Measurements from ENCODE around the gene DNAJB1. TPM values are rescaled to one million over a fixed set of nuclear protein-coding genes. Genes with fewer than 3 reads are reported as not detected.

Gene DNAJB1
- total RNA-seq, 1 experiment from 2014 or later = 71.6 TPM

DNA sequence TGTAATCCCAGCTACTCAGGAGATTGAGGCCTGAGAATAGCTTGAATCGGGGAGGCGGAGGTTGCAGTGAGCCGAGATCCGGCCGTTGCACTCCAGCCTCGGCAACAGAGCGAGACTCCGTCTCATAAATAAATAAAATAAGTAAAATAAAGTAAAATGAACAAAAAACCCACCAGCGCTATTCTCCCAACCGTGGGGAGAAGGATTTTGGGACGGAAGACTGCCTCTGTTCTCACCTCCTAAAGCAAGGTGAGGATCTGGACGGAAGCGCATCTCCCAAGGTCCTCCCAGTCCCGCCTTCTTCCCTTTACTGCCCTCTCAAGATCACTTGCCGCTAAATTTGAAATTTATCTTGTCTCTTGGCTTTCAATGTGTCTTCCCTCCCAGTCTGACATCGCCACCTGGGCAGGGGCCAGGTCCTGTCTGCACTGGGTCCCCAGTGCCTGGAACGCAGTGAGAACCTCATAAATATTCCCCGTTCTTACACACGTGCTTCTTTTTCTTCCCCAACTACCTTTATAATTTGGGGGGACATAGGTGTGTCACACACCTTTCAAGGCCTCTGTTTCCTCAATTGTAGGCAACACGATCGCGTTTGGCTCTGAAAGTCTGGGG lies 1.2 kb upstream of the DNAJB1 start:
- POLR2A ChIA-PET = interaction anchor here (0.5 to 15.7 kb wide), 10 partner anchors 9 to 808 kb away, joined by 3 to 203 read pairs (median 14); partner anchors contain the start of genes DDX39A, GIPC1, NDUFB7 and TECR

DNA sequence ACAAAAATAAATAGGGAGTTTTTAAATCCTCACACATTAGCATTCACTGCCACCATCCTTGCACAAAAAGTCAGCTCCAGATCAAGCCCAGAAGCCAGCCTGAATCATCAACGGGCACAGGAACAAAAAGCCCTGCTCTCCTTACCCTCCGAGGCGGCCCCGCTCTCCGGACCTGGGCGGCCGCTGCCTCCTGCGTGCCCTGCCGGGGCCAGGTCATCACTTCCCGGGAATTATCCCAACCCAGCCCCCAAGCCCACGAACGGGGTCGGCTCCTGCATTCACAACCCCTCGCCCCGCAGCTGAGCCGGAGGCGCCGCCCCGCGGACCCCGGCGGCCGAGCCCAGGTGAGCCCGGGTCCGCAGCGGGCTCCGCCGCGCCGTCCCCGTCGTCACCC lies 754 bp downstream of the DNAJB1 start:
- no TSS peak for BruUV-seq (replicated peaks)
- POLR2A ChIA-PET = interaction anchor here (0.6 to 15.7 kb wide), 33 partner anchors 8 to 1725 kb away, joined by 3 to 203 read pairs (median 5); partner anchors contain the start of genes ADGRE5, ASF1B, DDX39A and GIPC1
- H3K4me1 Mint-ChIP-seq (ENCODE audit: insufficient read depth, unreplicated experiment) = peaks cover 23% of the 10 kb centered on the region
- no peak for DNase-seq (ENCODE audit: unreplicated experiment)
- H3K36me3 Mint-ChIP-seq (ENCODE audit: insufficient read depth, unreplicated experiment) = peaks cover 58% of the 10 kb centered on the region
- H3K27ac Mint-ChIP-seq (ENCODE audit: low read depth, unreplicated experiment) = peak overlapping the region; percentile 97
- H3K4me3 Mint-ChIP-seq (ENCODE audit: unreplicated experiment) = peak overlapping the region; percentile 87
- no peaks in the 10 kb centered on the region for H3K9me3 Mint-ChIP-seq (ENCODE audit: unreplicated experiment)
- CTCF ChIA-PET = interaction anchor here (0.6 to 7.9 kb wide), 9 partner anchors 12 to 606 kb away, joined by 3 to 53 read pairs (median 4); no protein-coding TSS in a partner anchor
- intact Hi-C loops (cut with micrococcal nuclease) = loop anchor here (2.0 kb wide), 1 partner anchor 33 kb away; no protein-coding TSS in a partner anchor
- TF ChIP-seq, protein P1, sequence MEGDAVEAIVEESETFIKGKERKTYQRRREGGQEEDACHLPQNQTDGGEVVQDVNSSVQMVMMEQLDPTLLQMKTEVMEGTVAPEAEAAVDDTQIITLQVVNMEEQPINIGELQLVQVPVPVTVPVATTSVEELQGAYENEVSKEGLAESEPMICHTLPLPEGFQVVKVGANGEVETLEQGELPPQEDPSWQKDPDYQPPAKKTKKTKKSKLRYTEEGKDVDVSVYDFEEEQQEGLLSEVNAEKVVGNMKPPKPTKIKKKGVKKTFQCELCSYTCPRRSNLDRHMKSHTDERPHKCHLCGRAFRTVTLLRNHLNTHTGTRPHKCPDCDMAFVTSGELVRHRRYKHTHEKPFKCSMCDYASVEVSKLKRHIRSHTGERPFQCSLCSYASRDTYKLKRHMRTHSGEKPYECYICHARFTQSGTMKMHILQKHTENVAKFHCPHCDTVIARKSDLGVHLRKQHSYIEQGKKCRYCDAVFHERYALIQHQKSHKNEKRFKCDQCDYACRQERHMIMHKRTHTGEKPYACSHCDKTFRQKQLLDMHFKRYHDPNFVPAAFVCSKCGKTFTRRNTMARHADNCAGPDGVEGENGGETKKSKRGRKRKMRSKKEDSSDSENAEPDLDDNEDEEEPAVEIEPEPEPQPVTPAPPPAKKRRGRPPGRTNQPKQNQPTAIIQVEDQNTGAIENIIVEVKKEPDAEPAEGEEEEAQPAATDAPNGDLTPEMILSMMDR (IDR thresholded peaks at IDR 0.05; ENCODE audit: unreplicated experiment) = no peak
- H3K27me3 Mint-ChIP-seq (ENCODE audit: insufficient read depth, unreplicated experiment) = no peaks in the 10 kb centered on the region

More for the DNA sequence above, 1.2 kb upstream of the DNAJB1 start:
- H3K36me3 Mint-ChIP-seq (ENCODE audit: insufficient read depth, unreplicated experiment) = peaks cover 44% of the 10 kb centered on the region
- CTCF ChIA-PET = interaction anchor here (0.8 to 7.9 kb wide), 2 partner anchors 8 to 14 kb away, joined by 3 to 53 read pairs; no protein-coding TSS in a partner anchor
- TF ChIP-seq, protein P1 (IDR thresholded peaks at IDR 0.05; ENCODE audit: unreplicated experiment) = no peak
- no peaks in the 10 kb centered on the region for H3K9me3 Mint-ChIP-seq (ENCODE audit: unreplicated experiment)
- no TSS peak for BruUV-seq (replicated peaks)
- intact Hi-C loops (cut with micrococcal nuclease) = no loop called here
- peak overlapping the region; percentile 97 for H3K27ac Mint-ChIP-seq (ENCODE audit: low read depth, unreplicated experiment)
- H3K4me3 Mint-ChIP-seq (ENCODE audit: unreplicated experiment) = peak overlapping the region; percentile 57
- peaks cover 23% of the 10 kb centered on the region for H3K4me1 Mint-ChIP-seq (ENCODE audit: insufficient read depth, unreplicated experiment)
- DNase-seq (ENCODE audit: unreplicated experiment) = no peak
- H3K27me3 Mint-ChIP-seq (ENCODE audit: insufficient read depth, unreplicated experiment) = no peaks in the 10 kb centered on the region

DNA sequence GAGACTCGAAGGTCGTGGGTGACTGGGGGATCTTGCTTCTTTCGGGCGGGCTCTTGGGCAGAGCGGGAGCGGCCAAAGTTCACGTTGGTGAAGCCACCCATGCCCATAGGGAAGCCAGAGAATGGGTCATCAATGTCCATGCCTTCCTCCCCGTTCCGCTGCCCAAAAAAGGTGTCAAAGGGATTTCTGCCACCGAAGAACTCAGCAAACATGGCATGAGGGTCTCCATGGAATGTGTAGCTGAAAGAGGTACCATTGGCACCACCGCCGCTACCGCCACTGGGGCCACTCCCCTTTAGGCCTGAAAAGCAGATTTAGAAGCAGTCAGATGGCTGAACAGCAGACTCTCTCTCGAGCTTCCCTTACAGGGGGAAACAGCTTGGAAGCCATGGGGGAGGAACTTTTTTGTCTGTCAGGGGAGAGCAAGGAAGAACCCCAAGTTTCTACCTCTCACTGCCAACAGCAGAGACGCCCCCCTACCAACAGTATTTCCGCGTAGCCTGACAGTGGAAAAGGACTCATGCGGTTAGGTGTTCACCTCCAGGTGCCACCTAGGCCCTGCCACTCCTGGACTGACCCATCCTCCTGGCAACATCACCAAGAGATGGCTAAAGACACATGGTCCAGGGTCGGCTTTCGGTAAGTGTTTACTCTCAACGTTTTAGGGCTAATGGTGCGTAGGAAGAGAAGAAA lies 1.3 kb downstream of the DNAJB1 start:
- Mint-ChIP-seq H3K27me3 (ENCODE audit: insufficient read depth, unreplicated experiment) (no peaks in the 10 kb centered on the region), H3K36me3 (ENCODE audit: insufficient read depth, unreplicated experiment) (peaks cover 58% of the 10 kb centered on the region), H3K9me3 (ENCODE audit: unreplicated experiment) (no peaks in the 10 kb centered on the region), H3K4me1 (ENCODE audit: insufficient read depth, unreplicated experiment) (peaks cover 23% of the 10 kb centered on the region), H3K4me3 (ENCODE audit: unreplicated experiment) (peak overlapping the region; percentile 87), H3K27ac (ENCODE audit: low read depth, unreplicated experiment) (peak overlapping the region; percentile 97)
- intact Hi-C loops (cut with micrococcal nuclease) = loop anchor here (2.0 kb wide), 1 partner anchor 34 kb away; no protein-coding TSS in a partner anchor
- TF ChIP-seq, protein P1 (IDR thresholded peaks at IDR 0.05; ENCODE audit: unreplicated experiment) = no peak
- ChIA-PET POLR2A (interaction anchor here (0.6 to 15.7 kb wide), 21 partner anchors 11 to 1725 kb away, joined by 3 to 203 read pairs (median 4); partner anchors contain the start of genes ASF1B, DDX39A, GIPC1 and TECR), CTCF (interaction anchor here (0.6 to 7.9 kb wide), 11 partner anchors 12 to 676 kb away, joined by 3 to 53 read pairs (median 4); no protein-coding TSS in a partner anchor)
- no peak for DNase-seq (ENCODE audit: unreplicated experiment)
- no TSS peak for BruUV-seq (replicated peaks)
